GM12874 (cell line): ENCODE measurements around the gene CEP78.
A peak's percentile ranks its signal among the peaks of the same experiment; 100 is the strongest.

Experiments used
- TF ChIP-seq, protein P1 (sequence below): IDR thresholded peaks from 2 replicates; pipeline ENCODE4 v1.5.1; 2011; ENCODE audit warnings: low read depth, mild to moderate bottlenecking, control low read depth, low read length, moderate library complexity; ENCODE audit not compliant: insufficient read depth

CEP78 gene

DNA sequence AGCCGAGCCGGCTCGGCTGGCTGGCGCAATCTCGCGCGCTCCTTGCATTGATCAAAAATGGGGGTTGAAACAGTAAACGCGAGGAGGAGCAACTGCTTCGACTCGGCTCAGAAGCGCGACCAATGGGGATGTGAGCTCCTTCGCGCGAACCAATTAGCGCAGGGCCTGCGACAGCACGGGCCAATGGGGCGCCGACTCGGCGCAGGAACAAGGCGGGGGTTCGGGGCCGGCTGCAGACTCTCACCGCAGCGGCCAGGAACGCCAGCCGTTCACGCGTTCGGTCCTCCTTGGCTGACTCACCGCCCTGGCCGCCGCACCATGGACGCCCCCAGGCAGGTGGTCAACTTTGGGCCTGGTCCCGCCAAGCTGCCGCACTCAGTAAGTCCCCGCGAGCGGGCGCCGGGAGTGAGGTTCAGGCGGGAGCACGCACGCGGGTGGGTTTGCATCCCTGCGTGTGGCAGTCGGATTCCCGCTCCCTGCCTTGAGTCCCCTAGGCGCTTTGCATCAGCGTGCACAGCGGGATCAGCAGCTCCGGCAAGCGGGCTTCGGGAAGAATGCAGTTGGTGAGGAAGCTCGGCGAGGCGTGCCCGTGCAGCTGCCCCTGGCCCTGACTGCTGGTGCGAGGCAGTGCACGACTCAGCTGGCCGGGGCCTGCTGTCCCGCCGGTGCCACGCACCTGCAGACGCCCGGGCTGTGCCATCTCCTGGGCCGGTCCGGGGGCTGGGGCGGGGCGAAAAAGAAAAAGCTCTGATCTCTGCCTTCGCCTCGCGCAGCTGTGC, 61.2 kb downstream of the CEP78 start, which contains the start of gene PSAT1:
PSAT1 (plus strand) TSS at position 233 of the 779 bp plus-strand sequence; CDS start at position 319, 86 bp downstream.
- TF ChIP-seq, protein P1, sequence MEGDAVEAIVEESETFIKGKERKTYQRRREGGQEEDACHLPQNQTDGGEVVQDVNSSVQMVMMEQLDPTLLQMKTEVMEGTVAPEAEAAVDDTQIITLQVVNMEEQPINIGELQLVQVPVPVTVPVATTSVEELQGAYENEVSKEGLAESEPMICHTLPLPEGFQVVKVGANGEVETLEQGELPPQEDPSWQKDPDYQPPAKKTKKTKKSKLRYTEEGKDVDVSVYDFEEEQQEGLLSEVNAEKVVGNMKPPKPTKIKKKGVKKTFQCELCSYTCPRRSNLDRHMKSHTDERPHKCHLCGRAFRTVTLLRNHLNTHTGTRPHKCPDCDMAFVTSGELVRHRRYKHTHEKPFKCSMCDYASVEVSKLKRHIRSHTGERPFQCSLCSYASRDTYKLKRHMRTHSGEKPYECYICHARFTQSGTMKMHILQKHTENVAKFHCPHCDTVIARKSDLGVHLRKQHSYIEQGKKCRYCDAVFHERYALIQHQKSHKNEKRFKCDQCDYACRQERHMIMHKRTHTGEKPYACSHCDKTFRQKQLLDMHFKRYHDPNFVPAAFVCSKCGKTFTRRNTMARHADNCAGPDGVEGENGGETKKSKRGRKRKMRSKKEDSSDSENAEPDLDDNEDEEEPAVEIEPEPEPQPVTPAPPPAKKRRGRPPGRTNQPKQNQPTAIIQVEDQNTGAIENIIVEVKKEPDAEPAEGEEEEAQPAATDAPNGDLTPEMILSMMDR, result 0 out of 2 replicates have a peak, but pooled peaks have one; percentile 0

DNA sequence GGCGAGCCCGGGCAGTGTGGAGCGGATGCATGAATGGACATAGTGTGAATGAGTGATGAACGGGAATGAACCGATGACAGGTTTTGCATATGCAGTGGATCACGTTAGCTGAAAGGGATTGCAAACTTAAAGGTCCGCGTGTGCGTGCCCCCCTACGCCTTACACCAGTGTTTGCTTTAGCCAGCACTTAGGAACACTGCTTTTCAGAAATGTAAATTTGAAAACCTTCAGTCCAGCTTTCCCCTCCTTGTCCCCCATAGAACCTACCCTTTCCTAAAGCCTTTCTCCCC, 61.7 kb downstream of the CEP78 start:
- TF ChIP-seq, protein P1, result no peak

DNA sequence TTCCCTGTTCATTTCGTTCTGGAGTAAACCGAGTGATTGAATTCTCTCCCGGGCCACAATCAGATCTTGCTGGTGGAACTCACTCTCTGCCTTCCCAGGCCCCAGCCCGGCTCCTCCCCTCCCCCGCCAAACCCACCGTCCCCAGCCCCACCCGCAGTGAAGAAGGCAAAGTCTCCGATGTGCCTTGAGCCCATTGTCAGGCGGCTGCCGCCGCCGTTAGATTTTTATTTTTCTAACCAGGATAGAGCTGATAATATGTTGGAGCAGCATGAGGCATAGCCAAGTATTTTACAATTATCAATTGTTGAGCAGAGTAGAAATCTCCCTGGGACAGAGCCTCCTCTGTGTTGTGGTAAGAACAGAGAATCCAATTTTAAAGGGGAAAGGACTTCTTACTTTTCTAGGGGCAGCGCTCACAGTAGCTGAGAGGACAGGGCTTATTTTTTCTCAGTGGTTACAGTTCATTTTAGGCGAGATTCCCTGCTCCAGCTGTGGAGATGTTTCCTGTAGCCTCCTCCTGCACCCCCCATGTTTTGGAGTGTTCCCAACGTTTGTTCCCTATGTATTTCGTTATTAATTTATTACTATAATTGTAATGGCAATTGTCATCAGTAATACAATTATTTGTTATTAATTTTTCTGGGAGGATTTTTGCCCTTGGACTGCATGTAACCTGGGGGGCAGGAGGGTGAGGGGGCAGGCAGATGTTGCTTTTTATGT, 62.3 kb downstream of the CEP78 start:
- TF ChIP-seq, protein P1, result no peak

DNA sequence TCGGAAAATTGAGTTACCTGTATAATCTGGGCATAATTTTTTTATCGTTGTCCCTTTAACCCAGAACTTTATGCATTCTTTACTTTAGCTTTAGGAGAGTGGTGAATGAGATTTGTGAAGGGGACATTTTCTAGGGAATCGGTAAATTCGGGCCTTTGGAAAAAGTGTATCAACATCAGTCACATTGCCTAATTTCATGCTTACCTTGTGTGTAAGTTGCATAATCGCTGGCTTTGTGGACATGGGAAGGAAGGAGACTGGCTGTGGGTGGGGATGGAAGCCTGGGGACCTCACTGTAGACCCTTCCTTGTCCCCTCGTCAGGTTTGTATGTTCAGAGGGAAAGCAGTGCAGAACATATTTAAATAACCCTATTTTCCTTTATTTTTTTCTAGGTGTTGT, 64.3 kb downstream of the CEP78 start:
- TF ChIP-seq, protein P1, result no peak

DNA sequence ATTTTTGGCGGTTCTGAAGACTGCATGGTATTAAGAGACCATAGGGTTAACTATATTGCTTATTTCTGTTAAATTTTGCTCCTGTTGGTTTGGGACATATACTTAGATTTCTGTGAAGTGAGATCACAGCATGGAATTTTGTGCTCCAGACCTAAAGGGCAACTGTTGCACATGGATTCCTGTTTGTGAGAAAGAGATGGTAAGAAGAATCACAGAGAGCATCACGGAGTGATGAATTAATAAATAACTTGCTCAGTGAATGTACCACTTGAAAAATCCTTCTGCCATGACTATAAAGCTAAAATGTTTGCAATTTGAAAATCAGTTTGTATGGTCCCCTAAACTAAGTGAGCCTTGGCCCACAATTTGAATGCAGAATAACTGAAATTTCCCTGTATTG, 65.6 kb downstream of the CEP78 start:
- TF ChIP-seq, protein P1, result no peak

DNA sequence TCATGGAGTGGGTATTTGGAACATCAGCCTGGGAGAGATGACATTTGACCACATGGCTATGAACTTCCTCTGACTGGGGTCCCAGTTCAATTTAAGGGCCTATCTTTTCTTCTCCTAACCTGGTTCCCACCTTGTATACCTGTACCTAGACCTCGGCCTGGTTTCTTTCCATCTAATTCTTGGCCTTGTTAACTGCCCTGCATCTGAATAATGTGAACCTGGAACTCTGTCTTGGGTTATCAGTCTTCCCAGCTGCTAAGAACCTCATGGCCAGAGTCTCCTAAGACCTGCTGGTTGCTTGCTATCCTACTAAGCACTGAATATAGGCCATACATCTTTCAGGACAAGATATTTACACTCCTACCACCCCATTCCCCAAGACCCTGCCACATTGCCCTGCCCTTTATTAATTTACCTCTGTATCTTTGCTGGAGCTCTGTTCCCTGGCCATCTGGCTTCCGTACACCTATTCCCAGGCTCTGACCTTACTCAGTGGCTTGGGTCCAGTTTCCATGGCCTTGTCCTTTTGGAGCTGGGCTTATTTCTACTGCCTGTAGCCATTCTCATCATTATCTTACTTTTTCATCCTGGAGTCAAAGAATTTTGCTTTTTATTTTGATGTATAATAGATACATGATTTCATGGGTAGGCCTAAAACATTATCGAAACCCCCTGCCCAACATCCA, 67.6 kb downstream of the CEP78 start:
- TF ChIP-seq, protein P1, result no peak

DNA sequence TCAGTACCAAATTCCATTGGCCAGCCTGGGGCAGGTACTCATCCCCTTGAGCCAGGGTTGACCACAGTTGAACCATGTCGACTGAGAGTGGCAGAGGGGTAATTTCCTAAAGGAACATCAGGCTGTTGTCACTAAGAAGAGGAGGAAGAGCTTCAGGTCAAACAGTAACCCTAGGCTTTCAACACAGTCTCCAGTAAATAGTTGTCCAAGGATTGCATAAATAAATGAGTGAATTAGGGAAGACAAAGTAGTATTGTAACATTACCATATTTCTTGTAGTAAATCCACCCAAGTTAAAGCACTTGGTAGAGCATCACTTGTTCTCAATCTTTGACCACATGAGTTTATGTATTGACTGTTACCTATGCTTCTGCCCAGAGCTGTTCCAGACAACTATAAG, 68.5 kb downstream of the CEP78 start:
- TF ChIP-seq, protein P1, result no peak
